MM.1S (cell line): ENCODE measurements around the gene CCDC200.

Source experiments
- DNase-seq: peaks from one replicate; pipeline ENCODE4 v3.0.0-alpha.2; 2015
- H2AFZ ChIP-seq: fragments of 300-600 bp; sonication (generic); 2 replicates; pipeline ENCODE4 v1.6.0; 2016; ENCODE audit warnings: antibody characterized with exemption, low read length
- H3F3A ChIP-seq: fragments of 300-600 bp; sonication (generic); 2 replicates; pipeline ENCODE4 v1.6.1; 2016; ENCODE audit warnings: mild to moderate bottlenecking, antibody characterized with exemption, low read length, moderate library complexity, mixed read lengths; ENCODE audit not compliant: insufficient read depth
- H3K27ac ChIP-seq: fragments of 300-600 bp; sonication (generic); 2 replicates; pipeline ENCODE4 v1.5.1; 2016; ENCODE audit warnings: mild to moderate bottlenecking, low read length
- H3K27me3 ChIP-seq: fragments of 300-600 bp; sonication (generic); replicated peaks from 2 replicates; pipeline ENCODE4 v1.6.0; 2016; ENCODE audit warnings: low read length; ENCODE audit not compliant: insufficient read depth
- H3K36me3 ChIP-seq: fragments of 300-600 bp; sonication (generic); replicated peaks from 2 replicates; pipeline ENCODE4 v1.6.1; 2016; ENCODE audit warnings: mild to moderate bottlenecking, low read length, mixed read lengths; ENCODE audit not compliant: insufficient read depth
- H3K4me1 ChIP-seq: fragments of 300-600 bp; sonication (generic); 2 replicates; pipeline ENCODE4 v1.6.1; 2016; ENCODE audit warnings: low read length, mixed read lengths
- H3K4me2 ChIP-seq: fragments of 300-600 bp; sonication (generic); 2 replicates; pipeline ENCODE4 v1.6.0; 2016; ENCODE audit warnings: low read depth, low read length
- H3K4me3 ChIP-seq: fragments of 300-600 bp; sonication (generic); 2 replicates; pipeline ENCODE4 v1.5.1; 2016; ENCODE audit warnings: low read length, mixed read lengths
- H3K79me2 ChIP-seq: fragments of 300-600 bp; sonication (generic); 2 replicates; pipeline ENCODE4 v1.6.1; 2016; ENCODE audit warnings: mixed run types, low read length, mixed read lengths
- H3K9ac ChIP-seq: fragments of 300-600 bp; sonication (generic); 2 replicates; pipeline ENCODE4 v1.6.1; 2016; ENCODE audit warnings: low read length, mixed read lengths
- H3K9me2 ChIP-seq: fragments of 300-600 bp; sonication (generic); replicated peaks from 2 replicates; pipeline ENCODE4 v1.6.1; 2016; ENCODE audit warnings: mild to moderate bottlenecking, low read length, mixed read lengths; ENCODE audit not compliant: insufficient read depth
- H3K9me3 ChIP-seq: fragments of 300-600 bp; sonication (generic); replicated peaks from 2 replicates; pipeline ENCODE4 v1.6.1; 2016; ENCODE audit warnings: mild to moderate bottlenecking, low read length, mixed read lengths; ENCODE audit not compliant: insufficient read depth
- H4K20me1 ChIP-seq: fragments of 300-600 bp; sonication (generic); 2 replicates; pipeline ENCODE4 v1.6.1; 2016; ENCODE audit warnings: mild to moderate bottlenecking, low read length, moderate library complexity, mixed read lengths; ENCODE audit not compliant: insufficient read depth
- CTCF ChIP-seq: fragments of 300-600 bp; sonication (generic); IDR thresholded peaks from 2 replicates; pipeline ENCODE4 v1.5.1; 2016; ENCODE audit warnings: antibody characterized with exemption, low read length, mixed read lengths
- EZH2 ChIP-seq: fragments of 300-600 bp; sonication (generic); optimal IDR thresholded peaks from 2 replicates; pipeline ENCODE3; 2017; ENCODE audit warnings: low read depth, mild to moderate bottlenecking, antibody characterized with exemption, low read length, mixed read lengths
- EZH2phosphoT487 ChIP-seq: fragments of 300-600 bp; sonication (generic); IDR thresholded peaks from 2 replicates; pipeline ENCODE4 v1.6.1; 2018; ENCODE audit warnings: antibody characterized with exemption, low read length

CCDC200 gene

GRCh38 chr17:43224146-43224705 lies 4.2 kb downstream of the CCDC200 start:
- Histone ChIP-seq H3K4me1 (no peaks in the 10 kb centered on the region), H3K9me3 (no peaks in the 10 kb centered on the region), H4K20me1 (no peaks in the 10 kb centered on the region), H3K4me3 (no peak overlapping the region), H3K27me3 (no peaks in the 10 kb centered on the region), H3F3A (no peaks in the 10 kb centered on the region), H3K27ac (no peak overlapping the region), H3K36me3 (no peaks in the 10 kb centered on the region), H2AFZ (no peak overlapping the region), H3K9ac (no peak overlapping the region), H3K4me2 (no peak overlapping the region), H3K9me2 (no peaks in the 10 kb centered on the region), H3K79me2 (no peaks in the 10 kb centered on the region)
- DNase-seq: no peak
- no peak for TF ChIP-seq EZH2phosphoT487
- TF ChIP-seq CTCF: no peak
- no peak for TF ChIP-seq EZH2

- Histone ChIP-seq H3K4me2 (no peak overlapping the region), H3K27ac (no peak overlapping the region), H3K9me2 (no peaks in the 10 kb centered on the region), H2AFZ (no peak overlapping the region), H3K36me3 (no peaks in the 10 kb centered on the region), H3K79me2 (no peaks in the 10 kb centered on the region), H3K9ac (no peak overlapping the region), H3F3A (no peaks in the 10 kb centered on the region), H3K4me1 (no peaks in the 10 kb centered on the region), H4K20me1 (no peaks in the 10 kb centered on the region), H3K27me3 (no peaks in the 10 kb centered on the region), H3K9me3 (no peaks in the 10 kb centered on the region), H3K4me3 (no peak overlapping the region)
- no peak for TF ChIP-seq EZH2
- no peak for TF ChIP-seq CTCF
- no peak for TF ChIP-seq EZH2phosphoT487
- no peak for DNase-seq
Observed at GRCh38 chr17:43220511-43221125, 7.8 kb downstream of the CCDC200 start.

- H3F3A ChIP-seq: no peaks in the 10 kb centered on the region
- no peak overlapping the region for H3K4me3 ChIP-seq
- H3K27ac ChIP-seq: no peak overlapping the region
- H4K20me1 ChIP-seq: no peaks in the 10 kb centered on the region
- no peaks in the 10 kb centered on the region for H3K4me1 ChIP-seq
- no peaks in the 10 kb centered on the region for H3K36me3 ChIP-seq
- H3K79me2 ChIP-seq: no peaks in the 10 kb centered on the region
- no peak overlapping the region for H3K9ac ChIP-seq
- H2AFZ ChIP-seq: no peak overlapping the region
- H3K4me2 ChIP-seq: no peak overlapping the region
- no peaks in the 10 kb centered on the region for H3K27me3 ChIP-seq
- no peak for TF ChIP-seq EZH2phosphoT487
- TF ChIP-seq EZH2: no peak
- no peak for TF ChIP-seq CTCF
- H3K9me2 ChIP-seq: no peaks in the 10 kb centered on the region
- H3K9me3 ChIP-seq: no peaks in the 10 kb centered on the region
- DNase-seq: no peak
Observed at GRCh38 chr17:43219746-43220380, 8.6 kb downstream of the CCDC200 start.
